Stimulated activated CD8-positive, alpha-beta memory T cell treated with anti-CD3 and anti-CD28 coated beads, Interleukin-12 subunit alpha, Interleukin-12 subunit beta, amount 100 ng/mL, for 1 hour (primary cell): Measurements from ENCODE around the gene TMEM63B.
"Not testable (repeated sequence)": the region's sequence is repeated elsewhere in the genome, so short reads cannot be mapped to it uniquely, and the experiment has no call there.

ENCODE experiments used
- DNase-seq: peaks from one replicate; pipeline ENCODE4 v3.0.0-alpha.2; 2020; ENCODE audit warnings: low read depth

Gene TMEM63B

DNA sequence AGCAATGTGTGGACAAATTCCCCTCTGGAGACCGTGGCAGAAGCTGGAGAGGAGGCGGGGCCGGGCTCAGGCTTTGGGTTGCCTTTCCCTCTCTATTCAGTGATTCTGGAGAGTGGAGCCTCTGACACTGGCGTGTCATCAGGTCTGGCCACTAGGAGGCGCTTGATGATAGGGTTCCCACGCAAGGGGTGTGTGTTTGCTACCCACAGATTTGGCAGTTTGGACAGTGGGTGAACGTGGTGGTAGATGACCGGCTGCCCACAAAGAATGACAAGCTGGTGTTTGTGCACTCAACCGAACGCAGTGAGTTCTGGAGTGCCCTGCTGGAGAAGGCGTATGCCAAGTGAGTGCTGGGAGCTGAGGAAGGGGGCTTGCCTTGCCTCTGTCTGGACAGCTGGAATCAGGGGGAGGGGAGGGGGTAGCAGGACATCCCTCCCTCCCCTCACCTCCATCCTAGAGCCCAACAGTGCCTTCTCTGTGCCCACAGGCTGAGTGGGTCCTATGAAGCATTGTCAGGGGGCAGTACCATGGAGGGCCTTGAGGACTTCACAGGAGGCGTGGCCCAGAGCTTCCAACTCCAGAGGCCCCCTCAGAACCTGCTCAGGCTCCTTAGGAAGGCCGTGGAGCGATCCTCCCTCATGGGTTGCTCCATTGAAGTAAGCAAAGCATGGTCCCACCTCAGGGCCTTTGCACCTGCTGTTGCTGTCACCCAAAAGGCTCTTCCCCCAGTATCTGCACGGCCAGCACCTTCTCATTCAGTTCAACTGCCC is 45.6 kb downstream of the TMEM63B start:
- peak; percentile 67 for DNase-seq

DNA sequence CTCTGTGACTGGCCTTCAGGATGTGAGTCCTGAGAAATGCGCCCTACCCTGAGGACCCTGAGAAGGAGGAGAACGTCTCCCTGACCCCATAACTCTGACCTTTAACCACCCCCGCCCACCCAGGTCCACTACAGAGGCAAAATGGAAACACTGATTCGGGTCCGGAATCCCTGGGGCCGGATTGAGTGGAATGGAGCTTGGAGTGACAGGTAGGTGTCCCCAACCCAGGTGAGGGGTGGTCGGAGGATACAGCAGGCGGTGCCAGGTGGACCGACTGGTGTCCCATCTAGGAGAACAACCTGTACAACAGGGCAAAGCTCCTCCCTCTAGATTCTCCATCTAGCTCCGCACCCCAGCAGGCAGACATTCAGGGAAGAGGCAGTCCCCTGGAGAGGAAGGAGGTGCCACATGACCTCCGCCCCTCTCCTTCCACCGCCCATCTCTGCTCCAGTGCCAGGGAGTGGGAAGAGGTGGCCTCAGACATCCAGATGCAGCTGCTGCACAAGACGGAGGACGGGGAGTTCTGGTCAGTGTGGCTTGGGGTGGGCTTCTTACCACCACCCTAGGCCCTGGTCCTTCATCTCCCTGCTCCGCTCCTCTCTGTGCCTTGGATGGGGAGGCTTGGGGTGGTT is 48.9 kb downstream of the TMEM63B start:
- no peak for DNase-seq

DNA sequence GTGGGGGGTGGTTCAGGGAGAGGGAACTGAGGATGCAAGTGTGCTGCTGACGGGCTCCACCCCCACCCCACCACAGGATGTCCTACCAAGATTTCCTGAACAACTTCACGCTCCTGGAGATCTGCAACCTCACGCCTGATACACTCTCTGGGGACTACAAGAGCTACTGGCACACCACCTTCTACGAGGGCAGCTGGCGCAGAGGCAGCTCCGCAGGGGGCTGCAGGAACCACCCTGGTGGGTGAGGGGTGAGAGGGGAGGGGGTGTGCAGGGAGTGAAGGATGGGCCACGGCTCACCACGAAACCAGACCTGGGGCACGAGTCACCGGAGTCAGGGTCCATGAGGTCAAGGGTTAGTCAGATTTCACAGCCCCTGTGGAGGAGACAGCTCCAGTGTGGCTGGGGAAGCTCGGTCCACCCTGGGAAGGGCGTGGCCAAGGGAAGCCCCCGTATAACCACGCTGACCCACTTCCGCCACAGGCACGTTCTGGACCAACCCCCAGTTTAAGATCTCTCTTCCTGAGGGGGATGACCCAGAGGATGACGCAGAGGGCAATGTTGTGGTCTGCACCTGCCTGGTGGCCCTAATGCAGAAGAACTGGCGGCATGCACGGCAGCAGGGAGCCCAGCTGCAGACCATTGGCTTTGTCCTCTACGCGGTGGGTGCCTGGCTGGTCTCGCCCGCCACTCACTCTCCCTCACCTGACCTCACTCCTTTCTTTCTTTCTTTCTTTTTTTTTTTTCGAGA is 49.6 kb downstream of the TMEM63B start:
- DNase-seq = no peak

DNA sequence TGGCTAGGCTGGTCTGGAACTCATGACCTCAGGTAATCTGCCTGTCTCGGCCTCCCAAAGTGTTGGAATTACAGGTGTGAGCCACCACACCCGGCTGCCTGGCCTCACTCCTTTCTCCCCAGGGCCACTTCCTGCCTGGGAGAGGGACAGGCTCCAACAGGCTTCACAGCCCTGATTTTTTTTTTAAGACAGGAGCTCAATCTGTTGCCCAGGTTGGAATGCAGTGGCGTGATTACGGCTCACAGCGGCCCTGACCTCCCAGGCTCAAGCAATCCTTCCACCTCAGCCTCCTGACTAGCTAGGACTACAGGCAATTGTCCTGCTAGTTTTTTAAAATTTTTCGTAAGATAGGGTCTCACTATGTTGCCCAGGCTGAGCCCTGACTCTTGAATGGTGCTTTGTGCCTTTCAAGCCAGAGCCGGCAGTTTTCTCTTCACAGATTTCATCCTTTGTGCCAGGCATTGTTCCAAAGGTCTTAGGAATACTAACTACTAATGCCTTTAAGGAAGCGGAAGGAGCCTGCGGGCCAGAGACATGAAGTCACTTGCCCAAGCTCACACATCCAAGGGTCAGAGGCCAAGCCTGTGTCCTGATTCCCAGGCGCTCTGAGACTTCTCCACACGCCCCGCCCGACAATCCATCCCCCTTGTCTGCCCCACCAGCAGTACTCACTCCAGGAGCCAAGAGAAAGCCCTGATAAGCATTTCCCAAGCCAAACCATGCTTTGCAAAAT is 50.5 kb downstream of the TMEM63B start:
- no peak for DNase-seq

DNA sequence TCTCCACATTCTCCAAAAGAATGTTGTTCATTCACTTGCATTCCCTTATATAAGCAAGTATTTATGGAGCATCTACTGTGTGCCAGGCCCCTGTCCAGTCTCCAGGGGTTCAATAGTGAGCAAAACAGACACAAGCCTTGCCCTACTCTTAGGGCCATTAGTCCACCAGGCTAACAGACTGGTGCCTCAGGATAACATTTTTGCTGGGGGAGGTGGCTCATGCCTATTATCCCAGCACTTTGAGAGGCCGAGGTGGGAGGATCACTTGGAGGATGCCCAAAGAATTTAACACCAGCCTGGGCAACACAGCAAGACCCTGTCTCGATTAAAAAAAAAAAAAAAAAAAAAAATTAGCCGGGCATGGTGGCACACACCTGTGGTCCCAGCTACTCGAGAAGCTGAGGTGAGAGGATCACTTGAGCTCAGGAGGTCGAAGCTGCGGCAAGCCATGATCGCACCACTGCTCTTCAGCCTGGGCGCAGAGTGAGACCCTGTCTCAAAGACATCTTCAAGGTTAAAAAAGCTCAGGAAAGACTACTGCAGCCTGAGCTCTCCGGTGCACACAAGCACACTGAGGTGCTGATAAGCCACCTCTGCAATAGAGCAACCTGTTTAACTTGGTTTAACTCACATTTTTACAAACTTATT is 51.2 kb downstream of the TMEM63B start:
- no peak for DNase-seq

DNA sequence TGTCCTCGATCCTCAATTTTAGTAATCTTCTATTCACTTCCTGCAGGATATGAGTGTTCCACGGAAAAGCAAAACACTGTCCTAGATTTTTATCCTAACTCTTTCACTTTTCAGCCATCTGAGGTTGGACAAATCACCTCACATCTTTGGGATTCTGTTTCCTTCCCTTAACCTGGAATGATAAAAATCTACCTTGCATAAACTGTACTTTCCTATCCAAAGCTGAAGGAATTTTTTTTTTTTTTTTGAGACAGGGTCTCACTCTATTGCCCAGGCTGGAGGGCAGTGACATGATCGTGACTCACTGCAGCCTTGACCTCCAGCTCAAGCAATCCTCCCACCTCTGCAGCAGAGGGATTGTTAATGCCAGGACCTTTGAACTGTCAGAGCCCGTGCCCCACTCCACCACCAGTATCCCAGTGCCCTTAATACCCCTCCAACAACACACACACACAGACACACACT is 51.8 kb downstream of the TMEM63B start:
- no peak for DNase-seq

DNA sequence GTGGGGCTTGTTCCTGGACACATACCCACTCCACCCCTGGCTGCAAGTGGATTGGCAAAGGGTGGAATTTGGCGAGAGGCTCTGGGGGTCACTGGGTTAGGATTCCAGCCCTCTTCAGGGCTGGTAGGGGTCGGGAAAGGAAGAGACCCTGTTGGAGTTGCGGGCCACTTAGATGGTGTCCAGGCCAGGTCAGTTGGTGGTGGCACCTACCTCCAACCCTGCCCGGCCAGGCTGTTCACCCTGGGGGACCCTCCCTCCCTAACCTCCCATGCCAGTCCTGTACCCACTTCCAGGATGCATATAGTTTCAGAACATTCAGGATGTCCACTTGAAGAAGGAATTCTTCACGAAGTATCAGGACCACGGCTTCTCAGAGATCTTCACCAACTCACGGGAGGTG is 52.3 kb downstream of the TMEM63B start:
- no peak for DNase-seq

DNA sequence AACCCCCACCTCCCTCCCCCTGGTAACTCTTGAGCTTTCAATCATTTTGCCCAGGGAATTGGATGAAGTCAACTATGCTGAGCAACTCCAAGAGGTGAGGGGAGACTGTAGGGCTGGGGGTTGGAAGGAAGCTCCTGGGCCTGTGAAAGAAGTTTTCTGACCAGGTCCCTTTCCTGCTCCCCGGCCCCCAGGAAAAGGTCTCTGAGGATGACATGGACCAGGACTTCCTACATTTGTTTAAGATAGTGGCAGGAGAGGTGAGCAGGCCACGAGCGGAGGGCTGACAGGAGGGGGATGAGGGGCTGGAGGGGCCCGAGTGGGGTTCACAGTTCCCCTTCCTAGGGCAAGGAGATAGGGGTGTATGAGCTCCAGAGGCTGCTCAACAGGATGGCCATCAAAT is 53.1 kb downstream of the TMEM63B start:
- DNase-seq = no peak

DNA sequence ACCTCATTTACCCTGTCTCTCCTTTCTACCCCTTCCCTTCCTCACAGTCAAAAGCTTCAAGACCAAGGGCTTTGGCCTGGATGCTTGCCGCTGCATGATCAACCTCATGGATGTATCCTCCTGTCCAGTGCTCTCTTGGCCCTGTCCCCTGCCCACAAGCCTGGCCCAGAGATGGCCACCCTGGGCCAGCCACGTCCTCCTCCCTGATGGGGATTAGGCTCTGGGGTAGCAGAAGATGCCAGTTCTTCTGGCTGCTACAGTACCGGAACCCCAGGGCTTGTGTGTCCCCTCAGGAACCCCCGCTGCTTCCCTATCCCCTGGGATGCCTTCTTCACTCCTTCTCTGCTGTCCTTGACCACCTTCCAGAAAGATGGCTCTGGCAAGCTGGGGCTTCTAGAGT is 53.5 kb downstream of the TMEM63B start:
- DNase-seq = no peak

DNA sequence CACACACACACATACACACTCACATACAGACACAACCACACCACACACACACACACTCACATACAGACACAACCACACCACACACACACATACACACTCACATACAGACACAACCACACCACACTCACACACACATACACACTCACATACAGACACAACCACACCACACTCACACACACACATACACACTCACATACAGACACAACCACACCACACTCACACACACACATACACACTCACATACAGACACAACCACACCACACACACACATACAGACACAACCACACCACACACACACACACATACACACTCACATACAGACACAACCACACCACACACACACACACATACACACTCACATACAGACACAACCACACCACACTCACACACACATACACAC is 54.4 kb downstream of the TMEM63B start:
- not testable (repeated sequence) for DNase-seq

DNA sequence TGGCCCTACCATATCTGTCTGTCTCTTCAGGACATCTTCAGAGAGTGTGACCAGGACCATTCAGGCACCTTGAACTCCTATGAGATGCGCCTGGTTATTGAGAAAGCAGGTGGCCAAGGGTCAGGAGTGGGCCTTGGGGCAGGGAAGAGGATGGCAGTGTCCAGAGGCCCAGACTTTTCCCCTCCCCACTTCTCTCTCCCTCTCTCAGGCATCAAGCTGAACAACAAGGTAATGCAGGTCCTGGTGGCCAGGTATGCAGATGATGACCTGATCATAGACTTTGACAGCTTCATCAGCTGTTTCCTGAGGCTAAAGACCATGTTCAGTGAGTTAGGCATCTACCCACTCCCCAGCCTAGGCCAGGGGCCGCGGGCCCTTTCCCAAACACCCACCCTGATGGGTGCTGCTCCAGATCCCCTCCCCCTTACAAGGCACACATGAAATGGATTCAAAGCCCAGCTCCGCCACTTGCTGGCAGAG is 55.6 kb downstream of the TMEM63B start:
- no peak for DNase-seq

DNA sequence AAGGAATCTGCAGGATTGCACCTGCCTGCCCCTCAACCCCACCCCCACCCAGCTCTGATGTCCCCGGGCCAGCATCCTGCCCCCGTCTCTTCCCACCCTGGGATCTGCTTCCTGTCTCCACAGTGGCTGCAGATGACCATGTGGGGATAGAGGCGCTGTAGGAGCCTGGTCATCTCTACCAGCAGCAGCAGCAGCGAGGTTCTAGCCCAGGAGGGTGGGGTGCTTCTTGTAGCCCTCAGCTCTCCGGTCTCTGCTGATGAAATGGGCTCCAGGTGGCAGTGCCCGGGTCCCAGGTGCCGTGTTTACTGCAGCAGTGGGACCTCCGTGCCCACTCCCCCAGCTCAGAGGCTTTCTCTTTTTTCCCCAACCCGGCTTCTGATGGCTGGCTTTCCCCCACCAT is 56.4 kb downstream of the TMEM63B start:
- DNase-seq = no peak

DNA sequence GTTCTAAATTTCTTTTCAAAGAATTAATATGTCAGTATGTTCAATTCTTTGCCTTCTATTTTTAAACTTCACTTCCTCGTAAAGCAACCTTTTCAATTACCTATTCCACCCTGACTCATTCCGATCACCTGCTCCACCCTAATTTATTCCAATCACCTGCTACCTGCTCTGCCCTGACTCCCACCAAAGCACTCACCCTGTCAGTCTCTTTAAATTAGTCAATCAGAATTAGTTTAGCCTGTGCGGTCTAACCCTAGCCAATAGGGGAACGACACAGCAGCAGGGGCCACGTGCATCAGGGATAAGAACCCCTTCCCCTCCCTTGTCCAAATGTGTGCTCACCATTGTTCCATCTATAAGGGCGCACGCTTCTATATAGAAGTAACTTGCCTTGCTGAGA is 58.0 kb downstream of the TMEM63B start:
- DNase-seq = not testable (repeated sequence)

DNA sequence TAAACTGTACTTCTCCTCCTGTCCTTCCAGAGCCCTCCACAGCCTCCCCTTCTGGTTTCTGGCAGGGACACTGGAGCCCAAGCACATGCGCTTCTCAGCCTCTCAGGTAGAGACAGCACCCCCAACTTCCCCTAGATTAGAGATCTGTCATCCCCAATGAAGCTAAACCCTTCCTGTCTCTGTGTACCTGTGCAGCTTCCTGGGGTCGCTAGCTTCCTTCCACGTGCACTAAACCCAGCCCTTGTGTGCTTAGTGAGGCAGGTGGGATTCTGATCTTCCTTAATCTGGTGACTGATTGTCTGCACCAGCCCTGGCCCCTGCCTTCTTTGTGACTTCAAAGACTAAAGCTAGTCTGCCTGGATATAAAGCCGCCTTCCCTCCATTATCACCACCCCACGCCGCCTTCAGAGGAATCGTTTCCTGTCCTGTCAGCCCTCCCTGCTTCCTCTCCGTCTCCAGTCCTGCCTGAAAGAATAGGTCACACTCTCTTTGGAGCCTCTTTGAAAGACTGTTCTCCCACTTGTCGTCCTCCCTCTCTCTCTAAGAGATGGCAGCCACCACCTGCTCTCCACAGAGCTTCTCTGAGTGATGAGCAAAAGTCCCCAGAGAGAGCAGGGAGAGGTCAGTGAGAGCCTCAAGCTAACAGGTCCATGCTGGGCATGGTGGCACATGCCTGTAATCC is 58.7 kb downstream of the TMEM63B start:
- DNase-seq = no peak

DNA sequence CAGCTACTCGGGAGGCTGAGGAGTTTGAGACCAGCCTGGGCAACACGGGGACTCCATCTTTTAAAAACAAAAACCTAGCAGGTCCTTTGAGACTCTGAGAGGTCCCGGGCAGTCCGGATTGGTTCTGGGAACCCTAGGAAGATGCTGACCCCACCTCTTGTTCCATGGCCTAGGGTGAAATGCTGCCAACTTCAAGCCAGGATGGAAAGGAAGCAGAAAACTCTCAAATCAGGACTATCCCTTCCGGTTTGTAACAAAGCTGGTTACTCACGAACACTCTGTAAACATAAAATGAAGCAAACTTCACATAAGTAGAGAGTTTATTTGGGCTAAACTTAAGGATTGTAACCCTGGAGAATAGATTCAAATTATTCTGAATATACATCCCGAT is 59.3 kb downstream of the TMEM63B start:
- no peak for DNase-seq

DNA sequence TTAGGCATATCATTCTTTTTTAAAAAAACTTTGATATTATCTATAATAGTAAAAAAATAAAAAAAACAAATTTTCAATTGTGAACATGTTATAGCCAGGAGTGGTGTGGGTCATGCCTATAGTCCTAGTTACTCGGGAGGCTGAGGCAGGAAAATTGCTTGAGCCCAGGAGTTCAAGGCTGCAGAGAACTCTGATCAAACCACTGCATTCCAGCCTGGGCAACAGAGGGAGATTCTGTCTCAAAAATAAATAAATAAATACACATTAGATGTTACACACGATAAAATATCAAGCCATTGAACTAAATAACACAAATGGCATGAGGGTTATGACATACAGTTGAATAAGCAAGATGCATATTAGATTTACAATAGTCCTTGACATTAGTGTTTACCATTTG is 61.5 kb downstream of the TMEM63B start:
- no peak for DNase-seq

DNA sequence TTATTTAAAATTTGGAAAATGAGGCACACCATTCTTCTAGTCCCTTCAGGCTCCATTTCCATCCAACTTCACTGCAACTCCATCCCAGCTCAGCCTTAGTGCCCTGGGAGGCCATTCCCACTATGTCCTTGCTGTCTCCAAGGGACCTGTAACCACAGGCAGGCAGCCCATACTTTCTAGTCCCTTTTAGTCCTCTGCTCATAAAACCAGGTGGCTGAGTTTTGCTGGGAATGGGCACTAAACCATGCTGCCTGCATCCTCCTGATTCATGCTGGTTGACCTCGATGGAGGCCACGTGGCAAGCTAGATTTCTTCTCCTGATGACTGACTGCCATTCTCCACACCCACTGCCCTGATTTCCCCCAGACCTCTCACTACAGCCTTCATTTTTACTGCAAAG is 61.9 kb downstream of the TMEM63B start:
- no peak for DNase-seq

DNA sequence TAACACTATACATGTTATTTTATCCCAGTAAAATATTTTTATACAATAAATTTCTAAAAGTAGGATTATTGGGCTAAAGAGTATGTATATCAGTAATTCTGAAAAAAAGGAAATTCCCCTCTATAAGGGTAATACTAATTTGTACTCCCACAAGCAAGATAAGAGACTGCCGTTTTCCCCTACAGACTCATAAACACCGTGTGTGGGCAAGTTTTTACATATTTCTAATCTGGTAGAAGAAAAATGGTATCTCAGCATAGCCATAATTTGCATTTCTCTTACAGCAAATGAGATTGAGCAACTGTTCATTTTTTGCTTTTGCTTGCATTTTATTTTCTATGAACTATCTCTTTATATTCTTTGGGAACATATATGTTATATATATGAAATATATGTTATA is 63.4 kb downstream of the TMEM63B start:
- DNase-seq = no peak

DNA sequence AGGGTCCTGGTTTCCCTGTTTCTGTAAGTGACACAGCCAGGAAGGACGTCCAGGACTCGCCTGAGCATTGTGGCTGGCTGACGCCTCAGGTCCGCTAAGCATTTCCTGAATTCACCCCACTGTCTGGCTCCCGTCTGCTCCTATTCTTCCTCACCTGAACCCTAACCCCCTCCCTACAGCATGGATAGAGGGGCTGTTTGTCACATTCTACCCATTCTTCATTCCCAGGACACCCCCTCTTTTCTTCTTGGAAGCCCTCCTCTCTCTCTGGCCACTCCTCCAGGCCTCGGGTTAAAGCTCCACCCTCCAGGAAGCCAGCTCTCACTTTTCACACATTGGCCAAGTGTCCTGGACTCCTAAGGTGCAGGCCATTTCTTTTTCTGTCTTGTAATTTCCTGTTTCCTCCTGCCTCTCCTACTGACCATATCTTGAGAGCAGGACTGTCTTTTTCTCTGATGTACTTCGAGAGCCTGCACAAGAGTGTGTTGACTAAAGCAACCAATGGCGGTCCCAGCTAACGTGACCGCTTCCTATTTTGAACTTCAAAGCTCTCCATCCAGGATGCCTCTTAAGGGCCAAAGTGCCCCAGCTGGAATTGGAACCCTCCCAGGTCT is 65.2 kb downstream of the TMEM63B start:
- DNase-seq = no peak

DNA sequence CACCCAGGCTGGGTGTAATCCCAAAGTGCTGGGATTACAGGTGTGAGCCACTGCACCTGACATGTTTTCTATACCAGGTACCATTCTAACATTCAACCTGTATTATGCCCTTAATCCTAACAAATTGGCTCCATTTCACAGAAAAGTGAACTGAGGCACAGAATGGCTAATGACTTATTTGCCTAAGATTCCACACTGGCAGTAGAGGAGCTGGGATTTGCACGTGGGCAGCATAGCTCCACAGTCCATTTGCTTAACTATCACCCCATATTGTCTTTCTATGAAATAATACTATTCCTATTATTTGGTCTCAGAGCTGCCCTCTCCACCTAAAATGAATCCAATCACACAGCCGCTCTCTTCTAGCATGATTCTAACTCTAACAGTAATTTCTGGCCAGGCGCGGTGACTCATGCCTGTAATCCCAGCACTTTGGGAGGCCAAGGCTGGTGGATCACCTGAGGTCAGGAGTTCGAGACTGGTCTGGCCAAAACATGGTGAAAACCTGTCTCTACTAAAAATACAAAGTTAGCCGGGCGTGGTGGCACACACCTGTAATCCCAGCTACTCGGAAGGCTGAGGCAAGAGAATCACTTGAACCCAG is 66.1 kb downstream of the TMEM63B start:
- DNase-seq = no peak
